B cell (primary cell): Measurements from ENCODE around the gene CSTF3. TPM values are rescaled to one million over a fixed set of nuclear protein-coding genes. Genes with fewer than 3 reads are reported as not detected.

Experiments
- ATAC-seq: fragments of 200-7000 bp; cut with Tn5 transposase; one replicate; pipeline ENCODE4 v1.10.0; 2021; ENCODE audit warnings: low read depth, mild to moderate bottlenecking, moderate number of reproducible peaks, moderate library complexity
- CTCF ChIA-PET: fragments of 350-600 bp; sonication (Branson Sonifier 250); formaldehyde crosslinking; loops from one replicate; lab custom pipeline; 2021; ENCODE audit warnings: antibody characterized with exemption, inconsistent platforms; lab: Charles Lee
- POLR2A ChIA-PET: fragments of 350-600 bp; sonication (Branson Sonifier 250); formaldehyde crosslinking; loops from one replicate; lab custom pipeline; 2021; ENCODE audit warnings: antibody characterized with exemption; lab: Charles Lee
- DNase-seq: peaks from one replicate; pipeline ENCODE4 v3.0.0; 2013
- H2AFZ ChIP-seq: 2 replicates; pipeline ENCODE4 v1.6.1; 2012; ENCODE audit warnings: mild to moderate bottlenecking, low read depth, low read length; ENCODE audit not compliant: insufficient read depth, poor library complexity, severe bottlenecking
- H3K27ac ChIP-seq, 2 donors: 1 replicate in 1 of 2; 2 replicates in 1 of 2; pipeline ENCODE4 v1.5.1; 2012 to 2013; ENCODE audit warnings: low read length in 2 of 2, mild to moderate bottlenecking in 2 of 2, moderate library complexity in 1 of 2
- H3K27me3 ChIP-seq, 4 experiments: fragments of 200-600 bp in 1 of 4; sonication (generic) in 1 of 4; replicated peaks in 1 of 4; 1 replicate in 2 of 4; 2 replicates in 2 of 4; pipeline versions ENCODE4 v1.6.1 to v1.7.0; 2013 to 2016; ENCODE audit warnings: low read length in 3 of 4, mild to moderate bottlenecking in 2 of 4, mixed read lengths in 1 of 4, moderate library complexity in 1 of 4; ENCODE audit not compliant: insufficient read depth in 4 of 4, control insufficient read depth in 3 of 4; ENCODE audit errors: control extremely low read depth in 1 of 4
- H3K36me3 ChIP-seq, 2 experiments: replicated peaks in 1 of 2; 1 replicate in 1 of 2; 2 replicates in 1 of 2; pipeline versions ENCODE4 v1.6.1 to v1.7.1; 2013; ENCODE audit warnings: low read length in 1 of 2; ENCODE audit not compliant: insufficient read depth in 2 of 2, control insufficient read depth in 1 of 2; ENCODE audit errors: control extremely low read depth in 1 of 2, extremely low read depth in 1 of 2
- H3K4me1 ChIP-seq, 2 donors: fragments of 200-600 bp in 1 of 2; sonication (generic) in 1 of 2; 1 replicate in 1 of 2; 2 replicates in 1 of 2; pipeline versions ENCODE4 v1.5.1 to v1.6.1; 2013 to 2017; ENCODE audit warnings: low read length in 2 of 2; ENCODE audit not compliant: control insufficient read depth in 2 of 2, insufficient read depth in 2 of 2
- H3K4me2 ChIP-seq: replicated peaks from 2 replicates; pipeline ENCODE3; 2012; ENCODE audit warnings: mild to moderate bottlenecking, low read depth, low read length; ENCODE audit not compliant: poor library complexity, severe bottlenecking
- H3K4me3 ChIP-seq, 5 experiments: fragments of 200-600 bp in 1 of 5; sonication (generic) in 1 of 5; 1 replicate in 3 of 5; 2 replicates in 2 of 5; pipeline versions ENCODE4 v1.5.1 to v1.7.0; 2011 to 2016; ENCODE audit warnings: low read length in 4 of 5, mild to moderate bottlenecking in 4 of 5, low read depth in 2 of 5, control low read depth in 1 of 5, moderate library complexity in 1 of 5; ENCODE audit not compliant: insufficient read depth in 1 of 5; ENCODE audit errors: control extremely low read depth in 1 of 5, extremely low read depth in 1 of 5
- H3K79me2 ChIP-seq: fragments of 200-600 bp; sonication (generic); one replicate; pipeline ENCODE4 v1.6.0; 2016; ENCODE audit warnings: low read length; ENCODE audit not compliant: control insufficient read depth, insufficient read depth
- H3K9ac ChIP-seq: fragments of 200-600 bp; sonication (generic); 2 replicates; pipeline ENCODE4 v1.6.1; 2017; ENCODE audit warnings: mild to moderate bottlenecking, low read length, moderate library complexity
- H3K9me3 ChIP-seq, 3 donors: one replicate each; pipeline versions ENCODE4 v1.6.1 to v1.7.1; 2013; ENCODE audit warnings: low read length in 2 of 3; ENCODE audit not compliant: control insufficient read depth in 2 of 3, insufficient read depth in 1 of 3; ENCODE audit errors: control extremely low read depth in 1 of 3
- H4K20me1 ChIP-seq: 2 replicates; pipeline ENCODE4 v1.6.0; 2012; ENCODE audit warnings: mild to moderate bottlenecking, low read length; ENCODE audit not compliant: insufficient read depth, control insufficient read depth, poor library complexity, severe bottlenecking
- H3K27ac Mint-ChIP-seq: one replicate; pipeline ENCODE4 v1.8.0; 2021; ENCODE audit warnings: mixed read lengths
- H3K27me3 Mint-ChIP-seq: one replicate; pipeline ENCODE4 v1.8.0; 2021; ENCODE audit warnings: mixed read lengths
- H3K4me1 Mint-ChIP-seq: one replicate; pipeline ENCODE4 v1.8.0; 2021; ENCODE audit warnings: mixed read lengths
- H3K4me3 Mint-ChIP-seq: one replicate; pipeline ENCODE4 v1.8.0; 2021; ENCODE audit warnings: mixed read lengths
- H3K9me3 Mint-ChIP-seq: one replicate; pipeline ENCODE4 v1.8.0; 2022; ENCODE audit warnings: mixed read lengths; ENCODE audit not compliant: insufficient read depth
- EZH2 ChIP-seq: IDR thresholded peaks from 2 replicates; pipeline ENCODE4 v1.6.1; 2012; ENCODE audit warnings: borderline replicate concordance, low read depth, mild to moderate bottlenecking, moderate library complexity, low read length; ENCODE audit not compliant: insufficient read depth, poor library complexity, severe bottlenecking
- WGBS: methylation state at CpG from one replicate; pipeline ENCODE4 v1.1.5; 2013; ENCODE audit warnings: missing lambda C conversion rate; ENCODE audit not compliant: insufficient coverage; 5-methylcytosine and 5-hydroxymethylcytosine counted together
- intact Hi-C: fragments of 100-400 bp; cut with micrococcal nuclease; formaldehyde crosslinking; loops from one replicate; pipeline ENCODE4 v1.10.0; 2022
- polyA plus RNA-seq: library from polyadenylated mRNA; depleted of rRNA; stranded (reverse); fragments of >200 nt; gene quantifications from 2 replicates; pipeline ENCODE4 v1.2.3, GENCODE V29; 2012
- total RNA-seq, 2 donors: library from RNA; stranded (reverse); fragments of 120-200 nt in 1 of 2; gene quantifications; 1 replicate in 1 of 2; 2 replicates in 1 of 2; pipeline versions ENCODE4 v1.2.3 to v1.2.4, GENCODE V29; 2013 to 2022
- TF ChIP-seq, protein P1 (sequence below): fragments of 200-600 bp; IDR thresholded peaks from one replicate; pipeline ENCODE4 v1.8.0; 2022; ENCODE audit warnings: antibody characterized with exemption, mild to moderate bottlenecking

Gene CSTF3
- total and polyA plus RNA-seq, 2 donors (not counting 1 experiment from before 2014, with no cell fraction given) = 14.4 to 42.2 TPM

GRCh38 chr11:33039274-33040032, 121.8 kb downstream of the CSTF3 start, which contains the start of gene TCP11L1:
Gene TCP11L1 (plus strand): TSS chr11:33039572. CDS start chr11:33043774, 4,202 bp downstream.
- Mint-ChIP-seq H3K27me3 (peaks cover 8% of the 10 kb centered on the region), H3K27ac (peak within 1 kb of the TSS; percentile 94), H3K4me1 (peaks cover 16% of the 10 kb centered on the region), H3K9me3 (no peaks in the 10 kb centered on the region), H3K4me3 (peak within 1 kb of the TSS; percentile 96)
- no peak for TF ChIP-seq EZH2
- TF ChIP-seq, protein P1, sequence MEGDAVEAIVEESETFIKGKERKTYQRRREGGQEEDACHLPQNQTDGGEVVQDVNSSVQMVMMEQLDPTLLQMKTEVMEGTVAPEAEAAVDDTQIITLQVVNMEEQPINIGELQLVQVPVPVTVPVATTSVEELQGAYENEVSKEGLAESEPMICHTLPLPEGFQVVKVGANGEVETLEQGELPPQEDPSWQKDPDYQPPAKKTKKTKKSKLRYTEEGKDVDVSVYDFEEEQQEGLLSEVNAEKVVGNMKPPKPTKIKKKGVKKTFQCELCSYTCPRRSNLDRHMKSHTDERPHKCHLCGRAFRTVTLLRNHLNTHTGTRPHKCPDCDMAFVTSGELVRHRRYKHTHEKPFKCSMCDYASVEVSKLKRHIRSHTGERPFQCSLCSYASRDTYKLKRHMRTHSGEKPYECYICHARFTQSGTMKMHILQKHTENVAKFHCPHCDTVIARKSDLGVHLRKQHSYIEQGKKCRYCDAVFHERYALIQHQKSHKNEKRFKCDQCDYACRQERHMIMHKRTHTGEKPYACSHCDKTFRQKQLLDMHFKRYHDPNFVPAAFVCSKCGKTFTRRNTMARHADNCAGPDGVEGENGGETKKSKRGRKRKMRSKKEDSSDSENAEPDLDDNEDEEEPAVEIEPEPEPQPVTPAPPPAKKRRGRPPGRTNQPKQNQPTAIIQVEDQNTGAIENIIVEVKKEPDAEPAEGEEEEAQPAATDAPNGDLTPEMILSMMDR = no peak
- ATAC-seq = peak; percentile 84
- H3K79me2 ChIP-seq = peaks cover 10% of the 10 kb centered on the region
- ChIA-PET POLR2A (interaction anchor here (0.6 to 2.1 kb wide), 2 partner anchors 122 to 147 kb away, joined by 3 to 12 read pairs; partner anchors contain the start of genes CSTF3 and QSER1), CTCF (interaction anchor here (0.8 to 3.3 kb wide), 4 partner anchors 13 to 80 kb away, joined by 3 to 19 read pairs (median 4); no protein-coding TSS in a partner anchor)
- H3K27ac ChIP-seq = peak within 1 kb of the TSS; percentile 79 to 88
- peaks cover 3 to 4% of the 10 kb centered on the region in 2 experiments for H3K36me3 ChIP-seq
- peaks cover 8 to 18% of the 10 kb centered on the region in 2 donors for H3K4me1 ChIP-seq
- intact Hi-C loops = loop anchor here (1.0 to 5.0 kb wide), 6 partner anchors 22 to 1878 kb away; partner anchors contain the start of genes APIP, C11orf91, CSTF3 and PDHX
- under 1% methylated on average over 84 of the region's 84 CpGs for WGBS
- H3K9ac ChIP-seq = peak within 1 kb of the TSS; percentile 80
- no peaks in the 10 kb centered on the region for H3K9me3 ChIP-seq
- peak within 1 kb of the TSS; percentile 93 for H2AFZ ChIP-seq
- peak within 1 kb of the TSS; percentile 87 for H3K4me2 ChIP-seq
- peak within 1 kb of the TSS; percentile 77 to 99 (median 95) for H3K4me3 ChIP-seq
- H4K20me1 ChIP-seq = no peaks in the 10 kb centered on the region
- H3K27me3 ChIP-seq = no peaks in the 10 kb centered on the region
- peak; percentile 90 for DNase-seq

DNA sequence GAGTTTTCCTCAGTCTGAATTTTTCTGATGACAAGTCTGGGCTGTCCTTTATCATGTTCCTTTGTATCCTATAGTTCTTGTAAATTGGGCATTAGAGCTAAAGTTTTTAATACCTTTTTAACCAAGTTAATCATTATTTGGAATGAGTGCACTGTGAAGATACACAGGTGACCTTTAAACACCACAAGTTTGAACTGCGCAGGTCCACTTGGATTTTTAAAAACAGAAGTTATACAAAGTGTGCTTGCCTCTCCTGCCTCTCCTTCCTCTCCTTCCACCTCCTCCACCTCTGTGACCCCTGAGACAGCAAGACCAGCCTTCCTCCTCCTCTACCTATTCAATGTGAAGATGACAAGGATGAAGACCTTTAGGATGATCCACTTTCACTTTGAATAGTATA, 126.3 kb downstream of the CSTF3 start:
- Histone ChIP-seq H3K27ac (no peak overlapping the region), H3K4me1 (peaks cover 0 to 6% of the 10 kb centered on the region in 2 donors), H3K9ac (no peak overlapping the region), H4K20me1 (no peaks in the 10 kb centered on the region), H3K4me3 (no peak overlapping the region), H3K36me3 (no peaks in the 10 kb centered on the region), H3K4me2 (no peak overlapping the region), H3K79me2 (peaks cover 6% of the 10 kb centered on the region), H3K27me3 (no peaks in the 10 kb centered on the region), H2AFZ (no peak overlapping the region), H3K9me3 (no peaks in the 10 kb centered on the region)
- ATAC-seq (no peak), DNase-seq (no peak)
- intact Hi-C loops = loop anchor here (5.0 kb wide), 1 partner anchor 1882 kb away; the partner anchor contains the start of genes APIP and PDHX
- ChIA-PET POLR2A (no interaction called here), CTCF (no interaction called here)
- no peaks in the 10 kb centered on the region for H3K9me3 Mint-ChIP-seq
- no peak for TF ChIP-seq EZH2
- TF ChIP-seq, protein P1 = no peak
- H3K27ac Mint-ChIP-seq = no peak overlapping the region
- H3K4me1 Mint-ChIP-seq = peaks cover 5% of the 10 kb centered on the region
- no CpG with 5 or more reads among the region's 1 CpG for WGBS
- H3K4me3 Mint-ChIP-seq = no peak overlapping the region
- peaks cover 15% of the 10 kb centered on the region for H3K27me3 Mint-ChIP-seq
